GM20000 (cell line): ENCODE measurements around the gene SP6.
A peak's percentile ranks its signal among the peaks of the same experiment; 100 is the strongest.

Experiments used
- DNase-seq: peaks from one replicate; pipeline ENCODE4 v3.0.0; 2012; ENCODE audit warnings: low spot score
- CTCF ChIP-seq: IDR thresholded peaks from 2 replicates; pipeline ENCODE4 v1.5.1; 2012; ENCODE audit warnings: mild to moderate bottlenecking, control low read depth; ENCODE audit errors: extremely low read depth, missing control alignments

SP6 gene

DNA sequence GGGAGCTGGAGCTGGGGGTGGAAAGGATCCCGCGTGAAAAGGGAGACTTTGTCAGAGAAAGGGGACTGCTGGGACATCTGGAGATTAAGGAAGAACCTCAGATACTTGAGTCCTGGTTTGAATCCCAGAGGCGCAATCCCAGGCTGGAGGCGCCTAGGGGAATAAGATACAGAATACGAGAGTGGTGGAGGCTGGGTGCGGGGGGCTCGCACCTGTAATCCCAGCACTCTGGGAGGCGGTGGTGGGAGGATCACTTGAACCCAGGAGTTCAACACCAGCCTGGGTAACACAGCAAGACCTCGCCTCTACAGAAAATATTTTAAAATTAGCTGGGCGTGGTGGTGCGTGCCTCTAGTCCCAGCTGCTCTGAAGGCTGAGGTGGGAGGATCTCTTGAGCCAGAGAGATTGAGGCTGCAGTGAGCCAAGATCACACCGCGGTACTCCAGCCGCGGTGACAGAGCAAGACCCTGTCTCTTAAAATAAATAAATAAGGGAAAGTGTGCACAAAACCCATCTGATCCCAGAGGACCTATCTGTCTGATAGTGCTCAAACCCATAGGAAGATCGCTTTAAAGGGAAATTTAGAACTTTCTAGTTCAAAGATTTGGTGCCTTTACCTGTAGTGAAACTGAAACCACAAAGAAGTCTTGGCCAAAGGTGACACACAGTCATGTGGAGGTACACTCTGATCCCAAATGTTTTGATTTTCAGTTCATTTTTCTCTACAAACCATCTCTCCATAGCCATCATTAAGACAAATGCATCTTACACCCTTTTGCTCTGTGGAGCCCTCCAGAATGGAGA lies 9.3 kb downstream of the SP6 start:
- DNase-seq = no peak
- TF ChIP-seq CTCF = no peak

GRCh38 chr17:47840742-47841487 lies 10.0 kb downstream of the SP6 start, which contains the start of gene SCRN2:
TSS of gene SCRN2 (minus strand) at chr17:47841273. CDS start at chr17:47840843, 430 bp downstream.
- TF ChIP-seq CTCF = peak; percentile 97
- peak; percentile 91 for DNase-seq

DNA sequence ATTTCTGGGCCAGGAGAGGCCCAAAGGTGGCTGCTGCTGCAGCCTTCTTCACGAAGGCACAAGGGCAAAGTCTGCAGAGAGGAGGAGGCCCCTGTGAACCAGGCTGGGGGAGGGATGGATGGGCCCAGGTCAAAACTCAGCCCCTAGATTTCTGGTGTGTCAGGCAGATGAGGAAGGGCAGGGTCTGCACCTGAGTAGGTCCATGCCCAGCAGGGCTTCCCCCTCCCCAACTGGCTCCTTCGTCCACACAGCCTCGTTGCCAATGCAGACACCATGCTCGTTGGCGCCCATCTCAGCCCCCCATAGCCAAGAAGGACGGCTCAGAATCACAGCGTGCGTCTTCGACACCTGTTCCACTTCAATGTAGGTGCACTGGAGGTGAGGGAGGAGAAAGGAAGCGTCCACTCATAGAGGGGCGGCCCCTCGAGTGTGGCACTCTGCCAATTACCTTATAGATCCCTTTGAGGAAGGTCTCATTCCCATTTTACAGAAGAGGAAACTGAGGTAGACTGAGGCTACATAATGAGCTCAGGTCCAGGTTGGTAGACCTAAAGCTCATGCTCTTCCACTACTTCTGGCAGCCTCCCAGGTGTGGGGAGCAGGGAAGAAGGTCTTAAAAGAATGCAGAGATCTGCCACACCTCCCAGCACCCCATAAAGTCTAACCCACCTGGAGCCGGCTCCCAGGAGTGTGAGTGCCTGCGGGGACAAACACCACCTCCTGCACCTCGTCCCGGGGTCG lies 10.8 kb downstream of the SP6 start:
- no peak for DNase-seq
- TF ChIP-seq CTCF = no peak

DNA sequence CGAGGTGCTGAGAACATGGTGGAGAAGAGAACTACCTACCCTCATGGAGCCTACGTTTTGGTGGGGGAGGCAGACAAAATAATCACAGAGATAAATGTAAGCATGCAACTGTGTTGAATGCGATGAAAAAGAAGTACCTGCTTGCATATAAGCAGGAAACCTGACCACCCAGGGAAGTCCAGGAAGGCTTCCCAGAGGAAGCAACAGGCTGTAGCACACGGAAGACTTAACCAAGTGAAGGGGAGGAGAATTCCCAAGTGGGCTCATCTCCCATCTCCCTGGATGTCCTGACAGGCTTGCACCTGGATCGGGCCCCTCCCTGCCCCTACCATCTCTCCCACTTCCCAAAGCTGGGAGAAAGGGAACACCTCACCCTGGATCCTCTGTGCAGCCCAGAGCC lies 11.9 kb downstream of the SP6 start:
- DNase-seq = no peak
- no peak for TF ChIP-seq CTCF

DNA sequence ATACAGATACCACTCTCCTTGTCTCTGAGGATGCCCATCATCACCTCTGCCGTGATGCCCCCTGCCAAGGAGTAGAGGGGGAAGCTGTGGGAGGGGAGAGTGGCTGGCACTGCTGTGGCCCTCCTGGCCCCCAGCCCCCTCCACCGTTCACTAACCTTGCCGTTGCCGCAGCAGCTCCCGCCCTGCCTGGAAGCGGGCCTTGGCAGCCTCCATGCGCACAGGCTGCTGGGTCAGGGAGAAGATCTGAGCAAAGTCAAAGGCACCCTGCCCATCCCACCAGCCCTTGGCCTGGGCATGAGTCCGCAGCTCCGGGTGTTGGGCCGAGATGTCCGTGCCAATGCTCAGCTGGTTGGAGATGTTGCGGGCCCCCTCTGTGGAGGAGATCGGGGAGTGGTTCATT lies 12.3 kb downstream of the SP6 start:
- DNase-seq = no peak
- TF ChIP-seq CTCF = no peak

- no peak for TF ChIP-seq CTCF
Measured at GRCh38 chr17:47837401-47838039, 13.4 kb downstream of the SP6 start.

DNA sequence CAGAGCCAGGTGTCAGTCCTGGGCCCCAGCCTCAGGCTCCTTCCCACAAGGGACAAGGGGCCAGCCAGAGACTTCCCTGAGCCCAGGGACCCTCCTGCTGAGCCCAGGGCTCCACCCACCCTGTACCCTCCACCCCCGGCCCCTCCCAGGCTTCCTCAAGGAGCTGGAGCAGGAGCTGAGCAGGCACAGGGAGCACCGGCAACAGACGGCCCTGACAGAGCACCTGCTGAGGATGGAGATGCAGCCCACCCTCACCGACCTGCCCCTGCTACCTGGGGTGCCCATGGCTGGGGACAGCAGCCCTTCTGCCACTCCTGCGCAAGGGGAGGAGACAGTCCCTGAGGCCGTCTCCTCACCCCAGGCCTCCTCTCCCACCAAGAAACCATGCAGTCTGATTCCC lies 14.4 kb downstream of the SP6 start:
- no peak for TF ChIP-seq CTCF
- no peak for DNase-seq

More at GRCh38 chr17:47837401-47838039, 13.4 kb downstream of the SP6 start:
- DNase-seq = no peak
